Neural progenitor cell (in vitro differentiated cells): ENCODE measurements around the gene COMMD10. TPM values are rescaled to one million over a fixed set of nuclear protein-coding genes. Genes with fewer than 3 reads are reported as not detected.

ENCODE experiments used
- DNase-seq: peaks from one replicate; pipeline ENCODE4 v3.0.0-alpha.2; 2016; ENCODE audit warnings: low spot score
- H2AFZ ChIP-seq: fragments of 200-600 bp; sonication (generic); replicated peaks from 2 replicates; pipeline ENCODE4 v1.6.1; 2016; ENCODE audit warnings: antibody characterized with exemption
- H3F3A ChIP-seq: fragments of 200-600 bp; sonication (generic); 2 replicates; pipeline ENCODE4 v1.6.1; 2016; ENCODE audit warnings: antibody characterized with exemption, low read depth
- H3K27ac ChIP-seq: fragments of 200-600 bp; sonication (generic); 2 replicates; pipeline ENCODE4 v1.5.1; 2016; ENCODE audit warnings: mild to moderate bottlenecking
- H3K27me3 ChIP-seq: fragments of 200-600 bp; sonication (generic); 2 replicates; pipeline ENCODE4 v1.6.1; 2016; ENCODE audit warnings: mild to moderate bottlenecking, moderate library complexity
- H3K36me3 ChIP-seq: fragments of 200-600 bp; sonication (generic); 2 replicates; pipeline ENCODE4 v1.5.1; 2016
- H3K4me1 ChIP-seq: fragments of 200-600 bp; sonication (generic); 2 replicates; pipeline ENCODE4 v1.6.1; 2016; ENCODE audit warnings: mixed run types
- H3K4me2 ChIP-seq: fragments of 200-600 bp; sonication (generic); 2 replicates; pipeline ENCODE4 v1.6.1; 2016
- H3K4me3 ChIP-seq: fragments of 200-600 bp; sonication (generic); 2 replicates; pipeline ENCODE4 v1.5.1; 2016
- H3K79me2 ChIP-seq: fragments of 200-600 bp; sonication (generic); 2 replicates; pipeline ENCODE4 v1.6.1; 2016; ENCODE audit warnings: low read depth
- H3K9ac ChIP-seq: fragments of 200-600 bp; sonication (generic); 2 replicates; pipeline ENCODE4 v1.6.1; 2016
- H3K9me3 ChIP-seq: fragments of 200-600 bp; sonication (generic); 2 replicates; pipeline ENCODE4 v1.5.1; 2016; ENCODE audit warnings: low read depth
- H4K20me1 ChIP-seq: fragments of 200-600 bp; sonication (generic); 2 replicates; pipeline ENCODE4 v1.6.1; 2016; ENCODE audit warnings: low read depth
- H3K27ac Mint-ChIP-seq: 3 replicates; pipeline ENCODE4 v1.8.0; 2021; ENCODE audit warnings: mixed read lengths
- H3K27me3 Mint-ChIP-seq: 2 replicates; pipeline ENCODE4 v1.8.0; 2022; ENCODE audit warnings: low read depth, mild to moderate bottlenecking, inconsistent platforms, moderate library complexity, mixed read lengths; ENCODE audit not compliant: insufficient read depth
- H3K36me3 Mint-ChIP-seq: 3 replicates; pipeline ENCODE4 v1.8.0; 2021; ENCODE audit warnings: mixed read lengths
- H3K4me1 Mint-ChIP-seq: 3 replicates; pipeline ENCODE4 v1.8.0; 2021; ENCODE audit warnings: mixed read lengths
- H3K4me3 Mint-ChIP-seq: 3 replicates; pipeline ENCODE4 v1.8.0; 2021; ENCODE audit warnings: mild to moderate bottlenecking, moderate library complexity, mixed read lengths
- H3K9me3 Mint-ChIP-seq: 3 replicates; pipeline ENCODE4 v1.8.0; 2020; ENCODE audit warnings: mixed read lengths
- CTCF ChIP-seq: fragments of 200-600 bp; sonication (generic); IDR thresholded peaks from 2 replicates; pipeline ENCODE4 v1.5.1; 2017; ENCODE audit warnings: antibody characterized with exemption, mild to moderate bottlenecking
- EZH2 ChIP-seq: fragments of 200-600 bp; sonication (generic); IDR thresholded peaks from 2 replicates; pipeline ENCODE4 v1.6.1; 2017; ENCODE audit warnings: antibody characterized with exemption, mild to moderate bottlenecking, moderate library complexity
- EZH2phosphoT487 ChIP-seq: fragments of 200-600 bp; sonication (generic); IDR thresholded peaks from 2 replicates; pipeline ENCODE4 v1.6.1; 2017; ENCODE audit warnings: antibody characterized with exemption
- total RNA-seq: library from RNA; depleted of rRNA; stranded (reverse); fragments of >200 nt; gene quantifications from 2 replicates; pipeline ENCODE4 v1.2.3, GENCODE V29; 2015; ENCODE audit warnings: low replicate concordance

The COMMD10 gene
- total RNA-seq, 1 donor from 2014 or later = 77.0 TPM

- H3K4me1 Mint-ChIP-seq = no peaks in the 10 kb centered on the region
- no peak overlapping the region for H3K4me3 Mint-ChIP-seq
- peaks cover 11% of the 10 kb centered on the region for H3K9me3 Mint-ChIP-seq
Observed at GRCh38 chr5:116281309-116281708, 196.5 kb downstream of the COMMD10 start.

GRCh38 chr5:116288524-116288923 lies 203.7 kb downstream of the COMMD10 start:
- Histone ChIP-seq H3K36me3 (no peaks in the 10 kb centered on the region), H3K9ac (no peak overlapping the region), H3K4me1 (no peaks in the 10 kb centered on the region), H3K27ac (no peak overlapping the region), H3K4me2 (no peak overlapping the region), H3K27me3 (no peaks in the 10 kb centered on the region), H3F3A (no peaks in the 10 kb centered on the region), H3K79me2 (no peaks in the 10 kb centered on the region), H2AFZ (no peak overlapping the region), H3K9me3 (peaks cover 5% of the 10 kb centered on the region), H3K4me3 (no peak overlapping the region), H4K20me1 (no peaks in the 10 kb centered on the region)
- H3K4me1 Mint-ChIP-seq = no peaks in the 10 kb centered on the region
- H3K9me3 Mint-ChIP-seq = peaks cover 17% of the 10 kb centered on the region
- no peak for DNase-seq
- no peak overlapping the region for H3K27ac Mint-ChIP-seq
- H3K36me3 Mint-ChIP-seq = peaks cover 8% of the 10 kb centered on the region
- no peak for TF ChIP-seq EZH2phosphoT487
- TF ChIP-seq CTCF = no peak
- TF ChIP-seq EZH2 = no peak
- no peak overlapping the region for H3K4me3 Mint-ChIP-seq
- H3K27me3 Mint-ChIP-seq = no peaks in the 10 kb centered on the region

More at GRCh38 chr5:116281309-116281708, 196.5 kb downstream of the COMMD10 start:
- Mint-ChIP-seq H3K27ac (no peak overlapping the region), H3K27me3 (no peaks in the 10 kb centered on the region), H3K36me3 (no peaks in the 10 kb centered on the region)
- no peaks in the 10 kb centered on the region for H3F3A ChIP-seq
- no peak for TF ChIP-seq EZH2
- TF ChIP-seq EZH2phosphoT487 = no peak
- no peak for TF ChIP-seq CTCF
- H3K27ac ChIP-seq = no peak overlapping the region
- no peak overlapping the region for H3K9ac ChIP-seq
- no peaks in the 10 kb centered on the region for H3K36me3 ChIP-seq
- no peak for DNase-seq
- H3K4me1 ChIP-seq = peaks cover 7% of the 10 kb centered on the region
- H3K4me2 ChIP-seq = no peak overlapping the region
- H3K79me2 ChIP-seq = no peaks in the 10 kb centered on the region
- no peaks in the 10 kb centered on the region for H4K20me1 ChIP-seq
- no peaks in the 10 kb centered on the region for H3K27me3 ChIP-seq
- H3K4me3 ChIP-seq = no peak overlapping the region
- no peak overlapping the region for H2AFZ ChIP-seq
- H3K9me3 ChIP-seq = no peaks in the 10 kb centered on the region

GRCh38 chr5:116289276-116289675 lies 204.5 kb downstream of the COMMD10 start:
- TF ChIP-seq CTCF = peak; percentile 52
- no peak for TF ChIP-seq EZH2
- Mint-ChIP-seq H3K4me1 (no peaks in the 10 kb centered on the region), H3K9me3 (peaks cover 17% of the 10 kb centered on the region), H3K36me3 (peaks cover 8% of the 10 kb centered on the region), H3K27me3 (no peaks in the 10 kb centered on the region), H3K27ac (no peak overlapping the region), H3K4me3 (no peak overlapping the region)
- H3K79me2 ChIP-seq = no peaks in the 10 kb centered on the region
- peak; percentile 26 for DNase-seq
- no peaks in the 10 kb centered on the region for H3F3A ChIP-seq
- no peak overlapping the region for H3K9ac ChIP-seq
- no peaks in the 10 kb centered on the region for H3K27me3 ChIP-seq
- no peak overlapping the region for H3K4me3 ChIP-seq
- no peak overlapping the region for H3K27ac ChIP-seq
- H2AFZ ChIP-seq = no peak overlapping the region
- no peaks in the 10 kb centered on the region for H3K36me3 ChIP-seq
- no peaks in the 10 kb centered on the region for H3K4me1 ChIP-seq
- H3K9me3 ChIP-seq = peaks cover 5% of the 10 kb centered on the region
- H3K4me2 ChIP-seq = no peak overlapping the region
- H4K20me1 ChIP-seq = no peaks in the 10 kb centered on the region
